ENCODE data around the gene NSF. TPM values are rescaled to one million over a fixed set of nuclear protein-coding genes. Genes with fewer than 3 reads are reported as not detected.

Gene NSF
- total RNA-seq, 4 donors from 2014 or later: 21.0 to 33.7 (median 28.0) TPM

DNA sequence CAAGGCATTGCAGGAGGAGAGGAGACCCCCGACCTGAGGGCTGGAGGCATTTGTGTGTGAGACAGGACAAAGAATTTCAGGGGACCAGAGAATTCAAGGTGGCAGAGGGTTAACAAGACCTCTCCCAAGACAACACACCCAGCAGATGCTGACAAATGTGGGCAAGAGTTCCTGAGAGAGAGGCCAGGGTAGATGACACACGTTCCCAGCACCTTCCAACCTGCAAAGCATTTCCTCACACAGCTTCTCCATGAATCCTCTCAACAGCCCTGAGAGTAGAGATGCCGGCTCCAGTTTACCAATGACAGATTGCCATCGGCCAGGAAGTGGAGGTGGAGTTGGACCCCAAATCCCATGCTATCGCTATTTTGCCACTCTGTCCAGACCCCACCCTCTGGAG, 203.1 kb downstream of the NSF start:
- no peak overlapping the region for H3K4me3 ChIP-seq (ENCODE audit: low read depth, poor library complexity, severe bottlenecking)
- 40 to 48% methylated on average over 5 of the region's 5 CpGs for WGBS, 2 donors
- intact Hi-C loops (cut with DNase I; ENCODE audit: low total_unique reads): no loop called here
- TF ChIP-seq, protein P1, sequence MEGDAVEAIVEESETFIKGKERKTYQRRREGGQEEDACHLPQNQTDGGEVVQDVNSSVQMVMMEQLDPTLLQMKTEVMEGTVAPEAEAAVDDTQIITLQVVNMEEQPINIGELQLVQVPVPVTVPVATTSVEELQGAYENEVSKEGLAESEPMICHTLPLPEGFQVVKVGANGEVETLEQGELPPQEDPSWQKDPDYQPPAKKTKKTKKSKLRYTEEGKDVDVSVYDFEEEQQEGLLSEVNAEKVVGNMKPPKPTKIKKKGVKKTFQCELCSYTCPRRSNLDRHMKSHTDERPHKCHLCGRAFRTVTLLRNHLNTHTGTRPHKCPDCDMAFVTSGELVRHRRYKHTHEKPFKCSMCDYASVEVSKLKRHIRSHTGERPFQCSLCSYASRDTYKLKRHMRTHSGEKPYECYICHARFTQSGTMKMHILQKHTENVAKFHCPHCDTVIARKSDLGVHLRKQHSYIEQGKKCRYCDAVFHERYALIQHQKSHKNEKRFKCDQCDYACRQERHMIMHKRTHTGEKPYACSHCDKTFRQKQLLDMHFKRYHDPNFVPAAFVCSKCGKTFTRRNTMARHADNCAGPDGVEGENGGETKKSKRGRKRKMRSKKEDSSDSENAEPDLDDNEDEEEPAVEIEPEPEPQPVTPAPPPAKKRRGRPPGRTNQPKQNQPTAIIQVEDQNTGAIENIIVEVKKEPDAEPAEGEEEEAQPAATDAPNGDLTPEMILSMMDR (IDR thresholded peaks at IDR 0.05): no peak
- no peak for TF ChIP-seq POLR2A (IDR thresholded peaks at IDR 0.05)
- DNase-seq (ENCODE audit: low spot score in 2 of 2): no peak

GRCh38 chr17:46794318-46794717, 203.8 kb downstream of the NSF start:
- WGBS, 2 donors: 73 to 75% methylated on average over 5 of the region's 5 CpGs
- TF ChIP-seq POLR2A (IDR thresholded peaks at IDR 0.05): no peak
- TF ChIP-seq, protein P1 (IDR thresholded peaks at IDR 0.05): no peak

DNA sequence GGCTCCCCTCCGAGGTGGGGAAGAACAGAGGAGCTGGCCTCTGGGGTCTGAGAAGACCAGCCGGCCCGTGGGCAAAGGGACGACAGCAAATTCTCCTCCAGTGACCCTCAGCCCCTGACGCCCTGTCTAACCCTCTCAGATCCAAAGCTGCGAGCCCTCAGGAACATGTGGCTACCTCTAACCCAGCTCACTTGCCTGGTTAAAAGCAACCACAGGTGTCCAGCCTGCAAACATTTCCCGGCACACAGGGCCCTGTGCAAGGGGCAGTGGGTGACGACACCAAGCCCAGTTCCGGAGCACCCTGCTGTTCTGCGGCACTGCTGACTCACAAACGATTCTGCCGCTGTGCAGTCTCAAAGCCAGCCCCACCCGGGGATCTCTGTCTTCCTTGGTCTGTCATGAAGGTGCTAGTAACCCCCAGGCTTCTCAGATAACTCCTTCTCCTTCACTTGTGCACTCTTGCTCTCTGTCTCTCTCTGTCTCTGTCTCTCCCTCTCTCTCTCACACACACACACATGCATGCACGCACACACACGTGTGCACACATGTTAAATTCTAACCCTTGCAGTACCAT, 205.0 kb downstream of the NSF start:
- 48 to 55% methylated on average over 14 to 15 of the region's 15 CpGs for WGBS, 2 donors
- TF ChIP-seq, protein P1 (IDR thresholded peaks at IDR 0.05): no peak
- no peak for TF ChIP-seq POLR2A (IDR thresholded peaks at IDR 0.05)

More at GRCh38 chr17:46794318-46794717, 203.8 kb downstream of the NSF start:
- DNase-seq (ENCODE audit: low spot score in 2 of 2): no peak
- no peak overlapping the region for H3K4me3 ChIP-seq (ENCODE audit: low read depth, poor library complexity, severe bottlenecking)
- intact Hi-C loops (cut with DNase I; ENCODE audit: low total_unique reads): no loop called here

GRCh38 chr17:46796084-46796483, 205.6 kb downstream of the NSF start:
- 62 to 64% methylated on average over 3 of the region's 3 CpGs for WGBS, 2 donors
- intact Hi-C loops (cut with DNase I; ENCODE audit: low total_unique reads): no loop called here
- TF ChIP-seq, protein P1 (IDR thresholded peaks at IDR 0.05): no peak
- TF ChIP-seq POLR2A (IDR thresholded peaks at IDR 0.05): no peak
- DNase-seq (ENCODE audit: low spot score in 2 of 2): no peak
- H3K4me3 ChIP-seq (ENCODE audit: low read depth, poor library complexity, severe bottlenecking): no peak overlapping the region

More for the DNA sequence above, 205.0 kb downstream of the NSF start:
- intact Hi-C loops (cut with DNase I; ENCODE audit: low total_unique reads): no loop called here
- no peak for DNase-seq (ENCODE audit: low spot score in 2 of 2)
- no peak overlapping the region for H3K4me3 ChIP-seq (ENCODE audit: low read depth, poor library complexity, severe bottlenecking)

DNA sequence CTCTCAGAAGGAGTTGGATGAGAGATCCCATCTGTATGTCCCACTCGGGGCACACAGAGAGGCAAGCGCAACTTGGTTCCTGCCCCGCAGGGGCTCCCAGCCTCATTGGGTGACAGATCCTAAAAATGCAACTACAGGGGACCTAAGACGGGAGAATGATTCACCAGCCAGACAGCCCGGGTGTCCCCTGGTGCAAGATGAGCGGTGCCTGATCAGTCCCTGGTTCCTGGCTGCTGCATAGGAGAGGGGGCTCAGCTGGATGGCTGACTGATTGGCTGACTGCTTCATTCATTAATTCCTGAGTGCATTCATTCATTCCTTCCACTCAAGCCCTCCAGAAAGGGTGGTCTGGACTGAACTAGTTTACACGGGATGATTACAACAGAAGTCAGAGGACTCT, 206.1 kb downstream of the NSF start:
- no peak for DNase-seq (ENCODE audit: low spot score in 2 of 2)
- intact Hi-C loops (cut with DNase I; ENCODE audit: low total_unique reads): no loop called here
- TF ChIP-seq, protein P1 (IDR thresholded peaks at IDR 0.05): no peak
- TF ChIP-seq POLR2A (IDR thresholded peaks at IDR 0.05): no peak
- WGBS, 2 donors: 67 to 71% methylated on average over 7 of the region's 7 CpGs
- no peak overlapping the region for H3K4me3 ChIP-seq (ENCODE audit: low read depth, poor library complexity, severe bottlenecking)
